Gastrocnemius medialis (tissue), 4 donors: ENCODE data around the gene ZFY.

ENCODE experiments used
- CTCF ChIP-seq, 5 experiments: fragments of 450-650 bp in 3 of 5; fragments of 200-600 bp in 2 of 5; sonication (generic) in 2 of 5; IDR thresholded peaks in 4 of 5; conservative IDR thresholded peaks in 1 of 5; 1 replicate in 4 of 5; 2 replicates in 1 of 5; pipeline ENCODE4 v1.5.1; 2016 to 2019; ENCODE audit warnings: antibody characterized with exemption in 5 of 5, mild to moderate bottlenecking in 3 of 5, moderate library complexity in 3 of 5
- POLR2A ChIP-seq, 2 donors: fragments of 450-650 bp; IDR thresholded peaks; one replicate each; pipeline ENCODE4 v1.6.1; 2017; ENCODE audit warnings: antibody characterized with exemption in 2 of 2, mild to moderate bottlenecking in 2 of 2, moderate library complexity in 2 of 2

GRCh38 chrY:2934078-2934477 lies 1.1 kb upstream of the ZFY start:
- no peak for TF ChIP-seq POLR2A (IDR thresholded peaks at IDR 0.05)
- TF ChIP-seq CTCF (IDR thresholded peaks at IDR 0.05 in 4 of 5, conservative IDR thresholded peaks at IDR 0.05 in 1 of 5) = no peak
